Measurements from ENCODE around the gene DGKB. TPM values are rescaled to one million over a fixed set of nuclear protein-coding genes. Genes with fewer than 3 reads are reported as not detected.

The DGKB gene
- total RNA-seq, result under 0.01 TPM in 1 of 2 replicates, not detected in the other

DNA sequence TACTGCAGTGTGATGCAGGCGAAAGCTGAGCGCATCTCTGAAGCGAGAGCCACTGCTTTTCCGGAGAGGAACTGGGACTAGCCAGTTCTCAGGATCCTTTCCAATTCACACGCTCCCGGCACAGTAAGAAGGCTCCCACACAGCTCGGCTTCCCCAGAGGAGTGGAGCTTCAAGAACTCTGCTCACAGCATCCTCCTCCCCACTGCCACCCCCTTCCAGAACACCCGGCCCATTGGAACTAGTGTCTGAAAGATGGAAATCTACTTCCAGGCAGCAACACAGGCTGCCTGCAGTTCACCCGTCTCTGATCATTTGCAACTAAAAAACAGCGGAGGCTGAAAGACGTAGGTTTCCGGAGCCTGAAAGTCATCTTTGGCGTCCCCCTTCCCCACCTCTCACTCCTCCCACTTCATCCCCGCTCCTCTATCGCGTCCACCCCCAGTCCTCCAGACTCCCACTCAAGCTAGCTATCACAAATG lies at the start of gene DGKB:
Gene DGKB, minus strand, starts transcription at position 163 of the 479 bp plus-strand sequence.

